Left lung (tissue), 10 donors: ENCODE data around the gene SLC1A6. TPM values are rescaled to one million over a fixed set of nuclear protein-coding genes. Genes with fewer than 3 reads are reported as not detected.

Source experiments
- ATAC-seq: fragments of 200-7000 bp; cut with Tn5 transposase; one replicate; pipeline ENCODE4 v1.9.1; 2020; ENCODE audit warnings: moderate library complexity
- DNase-seq, 4 donors: peaks; one replicate each; pipeline ENCODE4 v3.0.0-alpha.2; 2013 to 2020
- H3K27ac ChIP-seq, 2 donors: fragments of 200-600 bp; sonication (generic) in 1 of 2; one replicate each; pipeline versions ENCODE4 v1.5.0 to v1.8.0; 2020 to 2021
- H3K27me3 ChIP-seq, 2 donors: fragments of 200-600 bp; sonication (generic) in 1 of 2; one replicate each; pipeline versions ENCODE4 v1.5.0 to v1.8.0; 2020 to 2021
- H3K36me3 ChIP-seq, 2 donors: fragments of 200-600 bp; sonication (generic) in 1 of 2; one replicate each; pipeline versions ENCODE4 v1.5.0 to v1.8.0; 2020 to 2021
- H3K4me1 ChIP-seq, 2 donors: fragments of 200-600 bp; one replicate each; pipeline ENCODE4 v1.8.0; 2021
- H3K4me3 ChIP-seq, 2 donors: fragments of 200-600 bp; sonication (generic) in 1 of 2; one replicate each; pipeline versions ENCODE4 v1.5.0 to v1.8.0; 2020 to 2021; ENCODE audit warnings: mild to moderate bottlenecking in 1 of 2
- H3K9me3 ChIP-seq, 2 donors: fragments of 200-600 bp; sonication (generic) in 1 of 2; one replicate each; pipeline versions ENCODE4 v1.5.0 to v1.8.0; 2020 to 2021
- CTCF ChIP-seq, 2 donors: fragments of 200-600 bp; sonication (generic) in 1 of 2; IDR thresholded peaks; one replicate each; pipeline versions ENCODE4 v1.5.0 to v1.8.0; 2021; ENCODE audit warnings: antibody characterized with exemption in 2 of 2
- intact Hi-C, 2 donors: fragments of 100-400 bp; cut with DNase I; formaldehyde crosslinking; loops; one replicate each; pipeline versions ENCODE4 v1.11.2 to v1.14.2; 2022
- polyA plus RNA-seq, 6 donors: library from polyadenylated mRNA; unstranded; fragments of 120-200 nt; gene quantifications; one replicate each; pipeline ENCODE4 v1.2.1, GENCODE V29; 2013; ENCODE audit not compliant: insufficient read length in 6 of 6
- total RNA-seq, 2 donors: library from RNA; stranded (reverse); fragmentation: NEBNext Ultra II Directional; extraction: Animal tissue kit (Norgen Biotek cat#: 25700); gene quantifications; one replicate each; pipeline ENCODE4 v1.2.1, GENCODE V29; 2021
- donor health status: DM: no; HTN: yes; CAD: no.
- donor health status: DM: no; HTN: no; CAD: no.

The SLC1A6 gene
- total and polyA plus RNA-seq, 8 donors: 0.09 to 0.31 (median 0.17) TPM; not detected in 2

GRCh38 chr19:14992780-14993179 lies 13.1 kb upstream of the SLC1A6 start:
- H3K4me3 ChIP-seq: no peak overlapping the region

GRCh38 chr19:14985133-14985532 lies 5.5 kb upstream of the SLC1A6 start:
- no peak overlapping the region for H3K4me3 ChIP-seq
- ATAC-seq (no peak), DNase-seq (no peak)
- TF ChIP-seq CTCF (IDR thresholded peaks at IDR 0.05): no peak
- no peaks in the 10 kb centered on the region for H3K36me3 ChIP-seq
- no peaks in the 10 kb centered on the region for H3K4me1 ChIP-seq
- H3K27me3 ChIP-seq: peaks cover 9 to 55% of the 10 kb centered on the region in 2 donors
- no peaks in the 10 kb centered on the region for H3K9me3 ChIP-seq
- intact Hi-C loops: no loop called here
- no peak overlapping the region for H3K27ac ChIP-seq

More at GRCh38 chr19:14992780-14993179, 13.1 kb upstream of the SLC1A6 start:
- intact Hi-C loops: no loop called here
- no peaks in the 10 kb centered on the region for H3K4me1 ChIP-seq
- ATAC-seq: no peak
- H3K36me3 ChIP-seq: no peaks in the 10 kb centered on the region
- H3K27ac ChIP-seq: no peak overlapping the region
- DNase-seq: no peak
- no peaks in the 10 kb centered on the region for H3K9me3 ChIP-seq
- TF ChIP-seq CTCF (IDR thresholded peaks at IDR 0.05): no peak
- peaks cover 0 to 49% of the 10 kb centered on the region in 2 donors for H3K27me3 ChIP-seq

- Histone ChIP-seq H3K27ac (no peak overlapping the region), H3K4me3 (no peak overlapping the region), H3K36me3 (no peaks in the 10 kb centered on the region), H3K4me1 (no peaks in the 10 kb centered on the region), H3K9me3 (no peaks in the 10 kb centered on the region), H3K27me3 (peaks cover 32 to 86% of the 10 kb centered on the region in 2 donors)
- DNase-seq (no peak), ATAC-seq (no peak)
- intact Hi-C loops: no loop called here
- no peak for TF ChIP-seq CTCF (IDR thresholded peaks at IDR 0.05)
Observed at GRCh38 chr19:14978161-14978776, 1.4 kb downstream of the SLC1A6 start.

- H3K36me3 ChIP-seq: no peaks in the 10 kb centered on the region
- H3K27ac ChIP-seq: no peak overlapping the region
- DNase-seq (no peak), ATAC-seq (no peak)
- intact Hi-C loops: no loop called here
- peaks cover 32 to 86% of the 10 kb centered on the region in 2 donors for H3K27me3 ChIP-seq
- no peaks in the 10 kb centered on the region for H3K4me1 ChIP-seq
- no peak overlapping the region for H3K4me3 ChIP-seq
- TF ChIP-seq CTCF (IDR thresholded peaks at IDR 0.05): no peak
- H3K9me3 ChIP-seq: no peaks in the 10 kb centered on the region
Observed at GRCh38 chr19:14977128-14977527, 2.5 kb downstream of the SLC1A6 start.

GRCh38 chr19:14974488-14974887 lies 5.2 kb downstream of the SLC1A6 start:
- Histone ChIP-seq H3K9me3 (no peaks in the 10 kb centered on the region), H3K4me1 (no peaks in the 10 kb centered on the region), H3K36me3 (no peaks in the 10 kb centered on the region), H3K27me3 (peaks cover 17 to 60% of the 10 kb centered on the region in 2 donors), H3K27ac (no peak overlapping the region), H3K4me3 (no peak overlapping the region)
- DNase-seq (no peak), ATAC-seq (no peak)
- intact Hi-C loops: no loop called here
- no peak for TF ChIP-seq CTCF (IDR thresholded peaks at IDR 0.05)
